Muscle of back (tissue), 13 donors: Measurements from ENCODE around the gene LCN9. TPM values are rescaled to one million over a fixed set of nuclear protein-coding genes. Genes with fewer than 3 reads are reported as not detected.
A peak's percentile ranks its signal among the peaks of the same experiment; 100 is the strongest.
"Not testable (repeated sequence)": the region's sequence is repeated elsewhere in the genome, so short reads cannot be mapped to it uniquely, and the experiment has no call there.

Source experiments
- DNase-seq, 3 donors: peaks; one replicate each; pipeline versions ENCODE4 v3.0.0 to v3.0.0-alpha.2; 2013
- long read RNA-seq, 9 donors: transcript quantifications; one replicate each; lab custom pipeline, GENCODE V29; 2026
- polyA plus RNA-seq, 10 donors: library from polyadenylated mRNA; unstranded; fragments of 120-200 nt; gene quantifications; one replicate each; pipeline ENCODE4 v1.2.1, GENCODE V29; 2013; ENCODE audit not compliant: insufficient read length in 10 of 10

Gene LCN9, protein sequence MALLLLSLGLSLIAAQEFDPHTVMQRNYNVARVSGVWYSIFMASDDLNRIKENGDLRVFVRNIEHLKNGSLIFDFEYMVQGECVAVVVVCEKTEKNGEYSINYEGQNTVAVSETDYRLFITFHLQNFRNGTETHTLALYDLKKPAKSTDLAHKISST
- polyA plus RNA-seq: not detected
- long read RNA-seq, donor 1: 0 reads
- long read RNA-seq, donor 2: 0 reads
- long read RNA-seq, donor 3: 0 reads
- long read RNA-seq, donor 4: 0 reads
- long read RNA-seq, donor 5: 0 reads
- long read RNA-seq, donor 6: 0 reads
- long read RNA-seq, donor 7: 0 reads
- long read RNA-seq, donor 8: 0 reads
- long read RNA-seq, donor 9: 0 reads

DNA sequence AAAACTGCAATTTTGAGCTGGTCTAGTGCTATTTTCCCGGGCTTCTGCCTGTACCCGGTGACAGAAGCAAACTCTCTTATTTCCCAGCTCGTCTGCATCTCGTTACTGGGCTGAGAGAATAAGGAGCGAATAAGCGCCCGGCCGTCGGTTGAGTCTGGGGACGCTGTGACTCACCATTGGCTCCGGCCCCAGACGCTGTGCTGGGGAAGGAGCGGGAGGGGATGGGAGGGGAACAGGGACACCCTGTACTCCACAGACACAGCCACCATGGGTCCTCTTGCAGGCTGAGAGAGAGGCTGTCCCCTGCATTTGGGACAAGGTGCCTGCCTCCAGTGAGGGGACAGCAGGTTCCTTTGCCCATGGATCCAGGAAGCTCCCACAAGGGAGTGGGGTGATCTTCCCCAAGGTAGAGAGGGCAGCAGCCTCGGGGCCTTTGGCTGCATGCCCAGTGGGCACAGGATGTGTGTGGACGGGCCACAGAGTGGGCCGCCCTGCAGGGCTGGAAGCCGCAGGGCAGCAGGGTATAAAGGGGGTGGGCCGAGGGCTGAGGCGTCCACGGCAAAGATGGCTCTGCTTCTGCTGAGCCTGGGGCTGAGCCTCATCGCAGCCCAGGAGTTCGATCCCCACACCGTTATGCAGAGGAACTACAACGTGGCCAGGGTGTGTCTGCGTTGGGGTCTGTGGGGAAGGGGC is at the start of gene LCN9:
TSS of gene LCN9 (plus strand) at position 552 of the 693 bp plus-strand sequence. CDS start at position 565, 13 bp downstream.
- peak; percentile 40 to 85 (median 81) for DNase-seq

DNA sequence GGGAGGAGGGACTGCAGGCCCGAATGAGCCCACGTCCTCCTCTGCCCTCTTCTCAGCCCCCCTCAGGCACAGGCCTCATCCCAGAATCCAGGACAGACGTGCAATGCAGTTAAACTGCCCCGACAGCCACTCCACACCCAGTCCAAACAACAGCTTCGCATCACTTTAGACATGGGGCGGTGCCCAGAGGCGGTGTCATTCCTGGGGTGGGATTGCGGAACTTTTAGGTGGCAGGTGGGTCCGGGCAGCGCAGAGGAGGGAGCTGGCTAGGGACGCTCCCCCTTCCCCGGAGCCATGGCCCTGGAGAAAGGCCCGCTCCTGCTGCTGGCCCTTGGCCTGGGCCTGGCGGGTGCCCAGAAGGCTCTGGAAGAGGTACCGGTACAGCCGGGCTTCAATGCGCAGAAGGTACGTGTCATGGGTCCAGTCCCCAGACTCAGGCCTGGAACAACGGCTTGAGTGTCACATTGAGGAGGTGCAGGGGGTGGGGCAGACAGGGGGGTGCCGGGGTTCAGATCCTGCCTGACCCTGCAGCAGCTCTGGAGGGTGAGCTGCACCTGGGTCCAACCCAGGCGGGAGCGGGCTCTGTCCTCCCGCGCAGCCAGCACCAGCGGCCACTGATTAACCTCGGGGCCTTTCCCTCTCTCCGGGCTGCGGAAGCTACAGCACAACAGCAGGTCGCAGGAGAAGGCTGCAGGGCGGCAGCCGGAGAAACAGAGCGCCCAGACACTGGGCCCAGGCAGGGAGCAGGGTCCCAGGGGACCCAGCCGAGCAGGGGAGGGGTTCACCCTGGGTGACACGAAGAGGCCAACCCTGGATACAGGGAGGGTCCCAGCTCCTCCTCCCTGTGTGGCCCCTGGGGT is 48.9 kb upstream of the LCN9 start:
- DNase-seq: no peak

DNA sequence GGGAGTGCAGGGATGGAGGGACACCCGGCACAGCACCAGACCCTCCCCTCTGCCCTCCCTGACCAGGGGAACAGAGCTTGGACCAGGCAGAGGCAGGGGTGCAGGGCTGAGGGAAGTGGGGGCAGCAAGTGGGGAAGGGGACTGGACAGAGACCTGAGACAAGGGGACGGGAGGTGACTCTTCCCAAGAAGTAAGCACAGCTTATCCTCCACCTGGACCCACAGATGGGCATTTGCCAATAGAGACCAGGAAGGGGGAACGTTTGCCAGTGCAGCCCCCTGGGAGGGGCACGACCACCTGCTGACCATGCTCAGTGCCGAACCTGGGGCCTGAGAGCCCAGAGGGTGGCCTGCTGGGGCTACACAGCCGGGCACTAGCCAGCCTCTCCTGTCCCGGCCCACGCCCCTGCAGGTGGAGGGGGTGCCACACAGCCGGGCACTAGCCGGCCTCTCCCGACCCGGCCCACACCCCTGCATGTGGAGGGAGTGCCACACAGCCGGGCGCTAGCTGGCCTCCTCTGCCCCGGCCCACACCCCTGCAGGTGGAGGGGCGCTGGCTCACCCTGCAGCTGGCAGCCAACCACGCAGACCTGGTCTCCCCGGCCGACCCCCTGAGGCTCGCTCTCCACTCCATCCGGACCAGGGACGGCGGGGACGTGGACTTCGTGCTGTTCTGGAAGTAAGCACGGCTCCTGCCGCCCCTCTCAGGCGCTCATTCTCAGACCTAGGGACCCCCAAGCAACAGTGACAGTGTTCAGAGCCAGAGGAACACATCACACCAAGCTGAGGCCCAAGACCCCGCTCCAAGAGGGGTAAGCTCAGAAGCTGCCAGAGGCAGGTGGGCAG is 48.1 kb upstream of the LCN9 start:
- no peak for DNase-seq

DNA sequence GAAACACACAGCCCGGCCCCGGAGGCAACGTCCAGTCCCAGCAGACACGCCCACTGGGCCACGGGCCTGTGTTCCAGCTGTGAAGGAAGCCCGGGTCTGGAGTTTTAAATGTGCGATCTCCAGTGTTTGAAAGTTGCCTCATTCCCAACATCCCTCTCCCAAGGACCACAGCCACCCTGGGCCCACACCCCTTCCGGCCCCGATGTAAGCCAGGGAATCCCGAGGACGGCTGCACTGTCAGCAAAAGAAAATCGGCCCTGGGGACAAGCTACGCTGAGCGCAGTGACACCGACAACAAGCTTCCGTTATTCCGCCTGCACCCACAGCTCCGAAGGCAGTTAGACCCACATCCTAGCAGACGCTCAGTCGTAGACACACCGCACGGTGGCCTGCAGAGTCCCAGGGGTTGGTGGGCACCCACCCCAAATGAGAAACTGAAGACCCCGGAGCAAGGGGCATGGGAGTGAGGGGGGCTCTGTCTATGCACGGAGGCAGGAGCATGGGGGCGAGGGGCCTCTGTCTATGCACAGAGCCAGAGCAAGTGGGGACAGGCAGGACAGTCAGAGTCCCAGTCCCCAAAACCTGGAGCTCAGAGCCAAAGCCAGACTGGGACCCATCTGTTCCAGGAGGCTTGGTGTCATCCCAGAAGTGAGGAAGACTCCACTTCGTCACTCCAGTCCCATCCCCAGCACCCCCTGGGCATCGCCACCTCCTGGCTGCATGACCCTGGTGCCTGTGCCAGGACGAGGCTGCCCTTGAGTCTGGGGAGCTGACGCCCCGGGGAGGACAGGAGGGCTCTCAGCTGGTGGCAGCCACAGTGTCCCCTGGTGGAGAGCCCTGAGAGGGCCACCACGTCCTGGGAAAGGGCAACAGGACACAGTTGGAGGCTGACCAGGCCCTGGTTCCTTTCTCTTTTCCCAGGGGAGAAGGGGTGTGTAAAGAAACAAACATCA is 47.2 kb upstream of the LCN9 start:
- peak in 1 of 3 donors; percentile 36 for DNase-seq

DNA sequence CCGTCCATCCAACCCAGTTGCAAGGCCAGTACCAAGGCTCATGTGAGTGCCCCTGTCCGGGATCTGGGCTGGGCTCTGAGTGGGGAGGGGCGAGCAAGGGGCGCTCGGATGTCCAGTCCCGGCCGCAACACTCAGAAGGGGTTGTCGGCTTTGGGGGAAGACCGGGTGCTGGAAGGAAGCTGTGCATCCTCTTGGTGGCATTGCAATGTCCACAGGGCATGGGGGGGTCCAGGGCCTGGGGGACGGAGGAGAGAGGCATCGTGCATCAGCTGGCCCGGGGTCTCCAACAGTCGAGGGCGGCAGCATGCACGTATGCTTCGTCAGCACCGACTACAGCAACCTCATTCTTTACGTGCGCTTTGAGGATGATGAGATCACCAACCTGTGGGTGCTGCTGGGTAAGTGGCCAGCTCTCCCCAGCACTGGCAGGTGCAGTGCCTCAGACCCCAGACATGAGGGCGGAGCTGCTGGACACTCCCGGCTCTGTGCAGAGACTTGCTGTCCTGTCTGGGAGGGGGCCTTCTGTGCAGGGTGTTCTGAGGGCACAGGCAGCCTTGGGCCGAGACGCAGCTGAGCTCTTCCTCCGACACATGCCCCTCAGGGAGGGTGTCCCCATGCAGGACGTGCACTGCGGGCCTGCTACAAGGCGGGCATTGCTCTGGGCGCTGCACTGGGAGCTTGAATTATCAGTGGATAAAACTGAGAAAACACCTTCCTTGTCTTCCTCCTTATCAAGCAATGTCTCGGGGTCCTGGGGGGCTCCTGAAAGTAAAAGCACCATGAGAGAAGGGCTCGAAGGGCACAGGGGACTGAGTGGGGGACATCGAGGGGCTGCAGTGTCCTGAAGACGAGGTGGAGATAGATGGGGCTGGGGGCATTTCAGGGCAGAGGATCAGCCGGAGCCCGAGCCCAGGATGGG is 46.2 kb upstream of the LCN9 start:
- no peak for DNase-seq

DNA sequence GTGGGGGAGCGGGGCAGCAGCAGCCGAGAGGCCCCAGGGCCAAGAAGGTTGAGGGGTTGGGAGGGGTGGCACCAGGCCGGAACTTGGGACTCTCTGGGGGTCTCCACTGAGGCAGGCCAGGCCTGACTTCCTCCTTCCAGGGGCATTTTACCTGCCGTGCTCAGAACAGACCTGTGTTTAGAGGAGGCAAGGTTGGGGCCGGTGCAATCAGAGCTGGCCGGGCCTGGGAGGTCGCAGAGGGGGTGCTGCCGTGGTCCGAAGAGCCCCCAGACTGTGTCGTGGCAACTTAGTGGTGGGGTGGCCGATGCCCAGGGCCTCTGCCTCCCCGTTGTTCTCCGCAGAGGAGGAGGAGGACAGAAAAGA is 45.6 kb upstream of the LCN9 start:
- no peak for DNase-seq

DNA sequence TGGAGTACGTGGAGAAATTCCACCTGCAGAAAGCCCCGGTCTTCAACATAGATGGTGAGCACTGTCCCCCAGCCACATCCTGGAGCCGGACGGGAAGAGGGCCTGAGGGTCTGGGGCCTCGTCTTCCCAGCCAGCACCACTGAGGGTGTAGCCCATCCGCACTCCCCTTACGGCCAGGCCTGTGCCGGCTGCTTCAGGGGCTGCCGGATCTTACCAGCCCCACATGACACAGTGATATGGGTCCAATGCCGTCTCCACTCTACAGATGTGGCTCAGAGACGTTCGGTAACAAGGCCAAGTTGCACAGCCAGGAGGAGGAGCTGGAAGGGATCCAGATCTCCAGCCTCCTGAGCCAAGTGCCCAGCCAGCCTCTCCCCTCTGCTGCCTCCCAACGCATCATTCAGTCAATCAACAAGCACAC is 45.1 kb upstream of the LCN9 start:
- no peak for DNase-seq

DNA sequence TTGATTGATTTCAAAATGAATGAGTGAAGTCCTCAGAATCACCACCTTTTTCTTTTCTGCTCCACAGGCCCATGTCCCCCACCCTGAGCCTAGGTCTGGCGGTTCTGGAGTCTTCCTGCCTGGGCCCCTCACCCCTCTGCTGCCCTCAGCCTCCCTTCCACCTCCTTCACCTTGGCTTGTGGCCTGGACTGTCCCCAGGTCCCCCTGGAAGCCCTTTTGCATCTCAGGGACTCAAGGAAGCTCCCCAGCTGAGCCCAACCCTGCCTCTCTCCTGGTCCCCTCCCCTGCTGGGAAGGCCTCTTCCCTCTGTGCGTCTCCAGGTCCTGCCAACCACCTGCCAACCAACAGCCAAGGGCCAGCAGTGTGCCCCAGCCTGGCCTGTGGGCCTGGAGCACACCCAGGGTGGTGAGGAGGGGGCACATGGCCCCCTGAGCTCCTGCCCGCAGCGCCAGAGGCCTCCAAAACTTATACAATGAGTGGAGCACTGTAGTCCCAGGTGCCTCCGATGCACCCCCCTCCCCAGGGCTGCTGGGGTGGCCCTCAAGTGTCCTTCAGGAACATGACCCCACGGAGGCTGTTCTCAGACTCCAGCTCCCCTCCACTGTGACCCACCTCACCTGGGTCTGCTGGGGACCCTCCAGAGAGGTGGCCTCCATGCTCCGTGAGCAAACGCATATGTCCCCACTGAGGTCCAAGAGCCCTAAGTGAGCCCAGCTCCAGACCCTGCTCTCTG is 44.1 kb upstream of the LCN9 start:
- DNase-seq: no peak

DNA sequence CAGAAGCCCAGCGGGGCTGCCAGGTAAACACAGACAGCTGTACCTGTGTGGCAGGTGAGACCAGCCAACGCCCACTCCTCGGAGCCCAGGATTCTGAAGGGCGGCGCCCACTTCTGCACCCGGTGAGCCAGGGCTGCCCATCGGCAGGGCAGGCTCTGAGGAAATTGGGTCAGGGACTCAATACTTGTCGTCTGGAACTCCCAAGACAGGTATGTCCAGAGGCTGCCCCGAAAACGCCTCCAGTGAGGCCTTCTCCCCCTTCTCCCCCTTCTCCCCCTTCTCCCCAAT is 43.6 kb upstream of the LCN9 start:
- DNase-seq: no peak

DNA sequence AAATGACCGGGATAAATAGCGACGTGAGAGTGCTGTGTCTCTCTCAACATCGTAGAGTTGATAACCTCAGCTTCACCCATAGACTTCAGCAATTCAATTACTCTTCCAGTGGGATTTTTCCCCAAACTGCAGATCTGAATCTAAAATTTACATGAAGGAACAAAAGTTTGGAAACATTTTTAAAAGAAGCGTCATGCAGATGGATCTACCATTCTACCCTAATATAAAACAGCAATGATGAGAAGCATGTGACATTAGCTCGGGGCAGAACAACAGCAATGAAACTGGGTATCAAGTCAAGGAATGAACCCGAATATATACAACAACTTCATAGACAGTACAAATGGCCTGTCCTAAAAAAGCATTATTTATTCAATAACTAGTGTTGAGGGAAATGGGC is 42.6 kb upstream of the LCN9 start:
- no peak for DNase-seq

DNA sequence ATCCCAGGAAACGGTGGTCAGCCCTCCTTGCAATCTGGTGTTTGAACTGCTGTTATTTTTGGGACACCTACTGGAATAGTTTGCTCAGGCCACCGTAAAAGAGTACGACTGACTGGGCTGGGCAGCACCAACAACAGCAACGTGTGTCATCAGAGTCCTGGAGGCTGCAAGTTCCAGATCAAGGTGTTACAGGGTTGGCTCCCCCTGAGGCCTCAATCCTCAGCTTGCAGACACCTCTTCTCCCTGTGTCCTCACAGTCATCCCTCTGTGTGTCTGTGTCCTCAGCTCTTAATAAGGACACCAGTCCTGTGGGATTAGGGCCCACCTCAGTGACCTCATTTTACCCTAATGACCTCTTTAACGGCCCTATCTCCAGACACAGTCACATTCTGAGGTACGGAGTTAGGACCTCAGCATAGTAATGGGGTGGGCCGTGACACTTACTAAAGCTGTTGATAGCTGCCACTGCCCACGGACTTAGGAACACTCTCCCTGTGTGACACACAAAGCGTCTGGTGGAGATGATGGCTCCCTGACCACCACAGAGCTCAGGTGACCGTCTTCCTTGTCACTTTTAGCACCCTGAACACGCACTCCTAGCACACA is 40.6 kb upstream of the LCN9 start:
- no peak for DNase-seq

DNA sequence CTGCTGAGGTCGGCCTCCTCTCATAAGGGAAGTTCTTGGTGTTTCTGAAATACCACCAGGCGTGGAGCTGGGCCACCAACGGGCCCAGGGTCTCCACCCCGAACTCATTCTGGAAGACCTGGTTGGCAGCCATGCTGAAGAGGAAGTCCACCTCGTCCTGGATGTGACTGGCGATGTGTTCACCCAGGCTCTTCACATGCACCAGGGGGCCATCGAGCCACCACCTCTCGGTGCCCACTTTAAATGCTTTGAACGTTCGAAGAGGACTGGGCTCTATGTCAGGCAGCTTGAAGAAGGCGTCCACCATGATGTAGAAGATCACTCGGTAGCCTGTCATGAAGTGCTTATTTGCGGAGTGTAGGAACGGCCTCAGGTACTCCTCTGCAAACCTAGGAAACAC is 38.8 kb upstream of the LCN9 start:
- DNase-seq: no peak

DNA sequence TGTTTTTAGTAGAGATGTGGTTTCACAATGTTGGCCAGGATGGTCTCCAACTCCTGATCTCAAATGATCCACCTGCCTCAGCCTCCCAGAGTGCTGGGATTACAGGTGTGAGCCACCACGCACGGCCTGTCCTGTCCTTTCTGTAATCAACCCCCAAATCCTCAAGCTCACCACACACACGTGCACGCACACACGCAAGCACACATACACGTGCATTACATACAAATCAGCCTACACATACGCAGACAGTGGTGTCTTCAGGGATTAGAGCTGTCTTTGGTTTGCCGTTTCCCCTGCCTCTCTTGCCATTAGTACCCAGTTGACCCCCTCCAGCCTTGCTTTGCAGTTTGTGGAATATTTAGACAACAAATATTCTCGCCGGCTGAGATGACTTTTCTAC is 30.3 kb upstream of the LCN9 start:
- no peak for DNase-seq

DNA sequence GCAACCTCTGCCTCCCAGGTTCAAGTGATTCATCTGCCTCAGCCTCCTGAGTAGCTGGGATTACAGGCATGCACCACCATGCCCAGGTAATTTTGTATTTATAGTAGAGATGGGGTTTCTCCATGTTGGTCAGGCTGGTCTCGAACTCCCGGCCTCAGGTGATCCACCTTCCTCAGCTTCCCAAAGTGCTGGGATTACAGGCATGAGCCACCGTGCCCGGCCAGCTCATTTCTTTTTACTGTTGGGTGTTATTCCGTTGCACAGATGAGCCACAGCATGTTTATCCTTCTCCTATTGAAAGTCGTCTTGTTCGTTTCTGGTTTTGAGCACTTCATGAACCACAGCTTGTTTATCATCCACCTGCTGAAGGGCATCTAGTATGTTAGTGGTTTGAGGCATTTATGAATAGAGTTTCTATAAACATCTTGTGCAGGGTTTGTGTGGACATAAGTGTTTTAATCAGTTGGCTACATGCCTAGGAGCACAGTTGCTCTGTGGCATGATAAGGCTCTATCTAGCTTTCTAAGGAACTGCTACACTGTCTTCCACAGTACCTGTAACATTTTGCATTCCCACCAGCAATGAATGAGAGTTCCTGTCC is 26.1 kb upstream of the LCN9 start:
- not testable (repeated sequence) for DNase-seq

DNA sequence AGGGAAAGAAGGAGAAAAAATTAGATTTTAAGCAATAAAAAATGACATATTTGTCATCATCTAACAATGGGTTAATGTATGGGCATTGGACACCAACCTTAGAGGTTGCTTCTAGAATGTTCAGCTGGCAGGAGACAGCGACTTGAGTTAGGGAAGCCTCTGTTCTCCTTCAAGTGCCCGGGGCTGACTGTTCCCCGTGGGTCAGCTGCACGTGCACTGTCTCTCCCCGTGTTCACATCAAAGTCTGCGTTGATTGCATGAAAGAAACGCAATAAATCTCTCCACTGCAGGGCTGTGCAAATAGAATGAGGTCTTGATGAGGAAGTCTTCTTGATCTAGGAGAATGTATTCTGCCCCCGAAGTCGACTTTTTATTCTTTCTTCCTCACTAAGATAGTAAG is 23.9 kb upstream of the LCN9 start, which contains the start of gene GLT6D1:
TSS of gene GLT6D1 (minus strand) at position 345 of the 400 bp plus-strand sequence. CDS start 353 bp downstream, outside the sequence.
- DNase-seq: no peak

DNA sequence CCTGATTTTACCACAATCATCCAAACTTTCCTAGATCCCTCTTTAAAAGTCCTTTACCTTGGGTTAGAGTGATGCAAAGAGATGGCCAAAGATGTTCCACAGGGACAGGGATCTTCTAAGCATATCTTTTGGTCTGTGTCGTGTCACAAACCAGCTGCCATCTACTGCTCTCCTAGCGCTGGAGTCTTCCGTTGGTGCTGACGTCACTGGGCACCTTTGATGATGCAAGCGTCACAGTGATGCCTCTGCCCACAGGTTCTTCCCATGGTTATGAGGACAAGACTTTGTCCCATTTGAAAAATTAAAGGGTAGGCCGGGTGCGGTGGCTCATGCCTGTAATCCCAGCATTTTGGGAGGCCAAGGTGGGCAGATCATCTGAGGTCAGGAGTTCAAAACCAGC is 22.1 kb upstream of the LCN9 start:
- no peak for DNase-seq

DNA sequence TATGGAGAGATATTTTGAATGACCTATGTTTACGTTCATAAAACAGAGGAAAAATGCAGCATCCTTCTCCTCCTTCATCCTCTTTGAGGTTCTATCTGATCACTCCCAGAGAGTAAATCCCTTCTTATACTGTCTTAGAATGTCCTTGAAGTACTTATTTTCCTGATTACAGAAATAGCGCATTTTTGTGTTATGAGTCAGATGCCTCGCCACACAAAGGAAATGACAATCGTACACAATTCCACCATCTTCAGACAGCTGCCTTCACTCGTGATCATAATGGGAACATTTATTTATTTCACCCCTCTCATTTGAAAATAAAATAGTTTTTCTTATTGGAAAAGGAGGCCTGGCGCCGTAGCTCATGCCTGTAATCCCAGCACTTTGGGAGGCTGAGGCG is 21.4 kb upstream of the LCN9 start:
- no peak for DNase-seq
